Measurements from ENCODE around the gene ERF.

Gene ERF

GRCh38 chr19:42293948-42294347, 39.0 kb upstream of the ERF start:
- H2BK120ac ChIP-seq (ENCODE audit: low read depth, low read length), result no peak overlapping the region

GRCh38 chr19:42293540-42293939, 38.6 kb upstream of the ERF start:
- Histone ChIP-seq H4K91ac (ENCODE audit: low read length) (no peak overlapping the region), H3K36me3 (ENCODE audit: control insufficient read depth in 1 of 2, insufficient read depth in 2 of 2, low read depth in 1 of 2, low read length in 2 of 2) (peaks cover 84 to 87% of the 10 kb centered on the region in 2 experiments)
- no peak for DNase-seq

More at GRCh38 chr19:42293948-42294347, 39.0 kb upstream of the ERF start:
- Histone ChIP-seq H3K27ac (ENCODE audit: low read length, poor library complexity, severe bottlenecking) (no peak overlapping the region), H3K4me2 (ENCODE audit: low read length, poor library complexity, severe bottlenecking) (no peak overlapping the region), H3K14ac (ENCODE audit: low read length in 2 of 2) (no peak overlapping the region), H2BK15ac (ENCODE audit: low read depth, poor library complexity, severe bottlenecking) (no peak overlapping the region), H2BK12ac (ENCODE audit: low read length in 2 of 2) (no peak overlapping the region), H2AK5ac (ENCODE audit: low read length, severe bottlenecking) (no peak overlapping the region), H4K91ac (ENCODE audit: low read length) (no peak overlapping the region), H2AFZ (ENCODE audit: low read depth, low read length) (no peak overlapping the region), H3K9ac (ENCODE audit: low read length) (no peak overlapping the region), H3K4ac (ENCODE audit: low read depth in 1 of 2, low read length in 2 of 2) (no peak overlapping the region), H3K18ac (ENCODE audit: low read depth in 1 of 2, low read length in 2 of 2) (no peak overlapping the region), H3K23ac (ENCODE audit: low read length in 2 of 2) (no peak overlapping the region), H3K4me1 (ENCODE audit: control insufficient read depth, insufficient read depth, low read depth, low read length) (peaks cover 14% of the 10 kb centered on the region), H4K8ac (ENCODE audit: low read length) (no peak overlapping the region), H3K9me3 (ENCODE audit: control insufficient read depth, low read length) (no peaks in the 10 kb centered on the region), H3K36me3 (ENCODE audit: control insufficient read depth in 1 of 2, insufficient read depth in 2 of 2, low read depth in 1 of 2, low read length in 2 of 2) (peaks cover 79 to 83% of the 10 kb centered on the region in 2 experiments), H3K79me1 (replicated peaks; ENCODE audit: low read length, poor library complexity, severe bottlenecking) (peaks cover 44% of the 10 kb centered on the region), H3K4me3 (ENCODE audit: insufficient read depth in 1 of 2, low read depth in 1 of 2, low read length in 2 of 2) (no peak overlapping the region), H3K27me3 (ENCODE audit: control insufficient read depth in 1 of 2, insufficient read depth in 1 of 2, low read length in 2 of 2) (no peaks in the 10 kb centered on the region), H2BK5ac (ENCODE audit: low read depth, low read length, poor library complexity, severe bottlenecking) (no peak overlapping the region)
- WGBS, result 96% methylated on average over 15 of the region's 15 CpGs
- no peak for DNase-seq

GRCh38 chr19:42292963-42293362, 38.0 kb upstream of the ERF start:
- no peak overlapping the region for H2BK12ac ChIP-seq (ENCODE audit: low read length in 2 of 2)
- no peaks in the 10 kb centered on the region for H3K9me3 ChIP-seq (ENCODE audit: control insufficient read depth, low read length)
- H3K14ac ChIP-seq (ENCODE audit: low read length in 2 of 2), result no peak overlapping the region
- no peak overlapping the region for H2BK120ac ChIP-seq (ENCODE audit: low read depth, low read length)
- no peak for DNase-seq
- no peak overlapping the region for H3K27ac ChIP-seq (ENCODE audit: low read length, poor library complexity, severe bottlenecking)
- H3K4me1 ChIP-seq (ENCODE audit: control insufficient read depth, insufficient read depth, low read depth, low read length), result peaks cover 14% of the 10 kb centered on the region
- 96% methylated on average over 14 of the region's 14 CpGs for WGBS
- no peak overlapping the region for H3K9ac ChIP-seq (ENCODE audit: low read length)
- no peak overlapping the region for H4K91ac ChIP-seq (ENCODE audit: low read length)
- H3K27me3 ChIP-seq (ENCODE audit: control insufficient read depth in 1 of 2, insufficient read depth in 1 of 2, low read length in 2 of 2), result no peaks in the 10 kb centered on the region
- no peak overlapping the region for H3K4me2 ChIP-seq (ENCODE audit: low read length, poor library complexity, severe bottlenecking)
- no peak overlapping the region for H4K8ac ChIP-seq (ENCODE audit: low read length)
- no peak overlapping the region for H3K4me3 ChIP-seq (ENCODE audit: insufficient read depth in 1 of 2, low read depth in 1 of 2, low read length in 2 of 2)
- no peak overlapping the region for H3K18ac ChIP-seq (ENCODE audit: low read depth in 1 of 2, low read length in 2 of 2)
- H3K79me1 ChIP-seq (replicated peaks; ENCODE audit: low read length, poor library complexity, severe bottlenecking), result peaks cover 50% of the 10 kb centered on the region
- H3K23ac ChIP-seq (ENCODE audit: low read length in 2 of 2), result no peak overlapping the region
- no peak overlapping the region for H2AFZ ChIP-seq (ENCODE audit: low read depth, low read length)
- peaks cover 89 to 93% of the 10 kb centered on the region in 2 experiments for H3K36me3 ChIP-seq (ENCODE audit: control insufficient read depth in 1 of 2, insufficient read depth in 2 of 2, low read depth in 1 of 2, low read length in 2 of 2)
- no peak overlapping the region for H2AK5ac ChIP-seq (ENCODE audit: low read length, severe bottlenecking)
- no peak overlapping the region for H2BK5ac ChIP-seq (ENCODE audit: low read depth, low read length, poor library complexity, severe bottlenecking)
- no peak overlapping the region for H3K4ac ChIP-seq (ENCODE audit: low read depth in 1 of 2, low read length in 2 of 2)
- no peak overlapping the region for H2BK15ac ChIP-seq (ENCODE audit: low read depth, poor library complexity, severe bottlenecking)

More at GRCh38 chr19:42293540-42293939, 38.6 kb upstream of the ERF start:
- Histone ChIP-seq H2BK12ac (ENCODE audit: low read length in 2 of 2) (no peak overlapping the region), H2AK5ac (ENCODE audit: low read length, severe bottlenecking) (no peak overlapping the region), H3K23ac (ENCODE audit: low read length in 2 of 2) (no peak overlapping the region), H3K27me3 (ENCODE audit: control insufficient read depth in 1 of 2, insufficient read depth in 1 of 2, low read length in 2 of 2) (no peaks in the 10 kb centered on the region), H3K4me2 (ENCODE audit: low read length, poor library complexity, severe bottlenecking) (no peak overlapping the region), H3K27ac (ENCODE audit: low read length, poor library complexity, severe bottlenecking) (no peak overlapping the region), H2BK15ac (ENCODE audit: low read depth, poor library complexity, severe bottlenecking) (peak overlapping the region; percentile 64), H3K4me1 (ENCODE audit: control insufficient read depth, insufficient read depth, low read depth, low read length) (peaks cover 14% of the 10 kb centered on the region), H2BK120ac (ENCODE audit: low read depth, low read length) (no peak overlapping the region), H2BK5ac (ENCODE audit: low read depth, low read length, poor library complexity, severe bottlenecking) (no peak overlapping the region), H3K14ac (ENCODE audit: low read length in 2 of 2) (no peak overlapping the region), H3K9me3 (ENCODE audit: control insufficient read depth, low read length) (no peaks in the 10 kb centered on the region), H3K79me1 (replicated peaks; ENCODE audit: low read length, poor library complexity, severe bottlenecking) (peaks cover 47% of the 10 kb centered on the region), H3K4ac (ENCODE audit: low read depth in 1 of 2, low read length in 2 of 2) (no peak overlapping the region), H3K4me3 (ENCODE audit: insufficient read depth in 1 of 2, low read depth in 1 of 2, low read length in 2 of 2) (no peak overlapping the region), H4K8ac (ENCODE audit: low read length) (no peak overlapping the region), H3K9ac (ENCODE audit: low read length) (no peak overlapping the region), H2AFZ (ENCODE audit: low read depth, low read length) (no peak overlapping the region), H3K18ac (ENCODE audit: low read depth in 1 of 2, low read length in 2 of 2) (no peak overlapping the region)
- 86% methylated on average over 15 of the region's 17 CpGs for WGBS

GRCh38 chr19:42292042-42292960, 37.4 kb upstream of the ERF start:
- Histone ChIP-seq H3K4me3 (ENCODE audit: insufficient read depth in 1 of 2, low read depth in 1 of 2, low read length in 2 of 2) (no peak overlapping the region), H3K9me3 (ENCODE audit: control insufficient read depth, low read length) (no peaks in the 10 kb centered on the region), H3K27ac (ENCODE audit: low read length, poor library complexity, severe bottlenecking) (no peak overlapping the region)

More at GRCh38 chr19:42292042-42292960, 37.4 kb upstream of the ERF start:
- Histone ChIP-seq H2BK5ac (ENCODE audit: low read depth, low read length, poor library complexity, severe bottlenecking) (no peak overlapping the region), H2AK5ac (ENCODE audit: low read length, severe bottlenecking) (no peak overlapping the region), H4K91ac (ENCODE audit: low read length) (no peak overlapping the region), H3K23ac (ENCODE audit: low read length in 2 of 2) (no peak overlapping the region), H3K79me1 (replicated peaks; ENCODE audit: low read length, poor library complexity, severe bottlenecking) (peaks cover 53% of the 10 kb centered on the region), H3K4me2 (ENCODE audit: low read length, poor library complexity, severe bottlenecking) (no peak overlapping the region), H3K4me1 (ENCODE audit: control insufficient read depth, insufficient read depth, low read depth, low read length) (peaks cover 14% of the 10 kb centered on the region), H3K18ac (ENCODE audit: low read depth in 1 of 2, low read length in 2 of 2) (no peak overlapping the region), H4K8ac (ENCODE audit: low read length) (no peak overlapping the region), H3K36me3 (ENCODE audit: control insufficient read depth in 1 of 2, insufficient read depth in 2 of 2, low read depth in 1 of 2, low read length in 2 of 2) (peaks cover 96 to 99% of the 10 kb centered on the region in 2 experiments), H3K14ac (ENCODE audit: low read length in 2 of 2) (no peak overlapping the region), H2BK15ac (ENCODE audit: low read depth, poor library complexity, severe bottlenecking) (no peak overlapping the region), H2AFZ (ENCODE audit: low read depth, low read length) (no peak overlapping the region), H3K27me3 (ENCODE audit: control insufficient read depth in 1 of 2, insufficient read depth in 1 of 2, low read length in 2 of 2) (no peaks in the 10 kb centered on the region), H2BK120ac (ENCODE audit: low read depth, low read length) (no peak overlapping the region), H3K9ac (ENCODE audit: low read length) (no peak overlapping the region), H2BK12ac (ENCODE audit: low read length in 2 of 2) (no peak overlapping the region), H3K4ac (ENCODE audit: low read depth in 1 of 2, low read length in 2 of 2) (no peak overlapping the region)
- DNase-seq, result no peak
- 98% methylated on average over 27 of the region's 27 CpGs for WGBS

All from mesenchymal stem cell (in vitro differentiated cells and primary cell).